Kidney (tissue), 14 donors: ENCODE data around the gene COL11A1. TPM values are rescaled to one million over a fixed set of nuclear protein-coding genes. Genes with fewer than 3 reads are reported as not detected.

Source experiments
- DNase-seq, 5 donors: peaks; one replicate each; pipeline ENCODE4 v3.0.0-alpha.2; 2013 to 2020
- FAIRE-seq: peaks from 2 replicates; lab custom pipeline; 2012; peaks lifted over from hg19 to GRCh38; lab: Jason Lieb, UNC
- H3K27ac ChIP-seq, 2 donors: one replicate each; pipeline ENCODE4 v1.7.0; 2013; ENCODE audit warnings: low read depth in 2 of 2, low read length in 2 of 2, inconsistent platforms in 1 of 2
- H3K27me3 ChIP-seq: one replicate; pipeline ENCODE4 v1.7.1; 2013; ENCODE audit warnings: low read length, inconsistent platforms; ENCODE audit not compliant: control insufficient read depth, insufficient read depth
- H3K36me3 ChIP-seq, 3 donors: one replicate each; pipeline versions ENCODE4 v1.7.0 to v1.7.1; 2013; ENCODE audit warnings: low read length in 3 of 3, control low read depth in 1 of 3, inconsistent platforms in 1 of 3; ENCODE audit not compliant: insufficient read depth in 3 of 3, control insufficient read depth in 2 of 3
- H3K4me1 ChIP-seq, 3 donors: one replicate each; pipeline versions ENCODE4 v1.7.0 to v1.7.1; 2013; ENCODE audit warnings: low read length in 3 of 3, inconsistent platforms in 1 of 3, low read depth in 1 of 3; ENCODE audit not compliant: control insufficient read depth in 2 of 3, insufficient read depth in 2 of 3
- H3K4me3 ChIP-seq, 3 donors: one replicate each; pipeline versions ENCODE4 v1.7.0 to v1.8.1; 2013; ENCODE audit warnings: low read length in 3 of 3, control low read depth in 1 of 3, inconsistent platforms in 1 of 3
- H3K9ac ChIP-seq, 3 donors: one replicate each; pipeline versions ENCODE4 v1.7.0 to v1.7.1; 2013; ENCODE audit warnings: low read length in 3 of 3, control low read depth in 1 of 3, inconsistent platforms in 1 of 3
- H3K9me3 ChIP-seq, 3 donors: one replicate each; pipeline versions ENCODE4 v1.7.0 to v1.7.1; 2013; ENCODE audit warnings: low read length in 3 of 3, control low read depth in 1 of 3, inconsistent platforms in 1 of 3; ENCODE audit not compliant: control insufficient read depth in 2 of 3, insufficient read depth in 1 of 3
- CTCF ChIP-seq: IDR thresholded peaks from 3 replicates; pipeline ENCODE4 v1.5.1; 2012; ENCODE audit warnings: mild to moderate bottlenecking, moderate library complexity, borderline replicate concordance; ENCODE audit not compliant: insufficient read depth; ENCODE audit errors: extremely low read depth
- intact Hi-C: fragments of 100-400 bp; cut with DNase I; formaldehyde crosslinking; loops from one replicate; pipeline ENCODE4 v1.11.1; 2022
- polyA plus RNA-seq: library from polyadenylated mRNA; stranded (reverse); fragments of 350-450 nt; fragmentation: Illumina TruSeq; extraction: RNeasy Lipid Tissue Mini Kit (QIAGEN cat#74804); gene quantifications from one replicate; pipeline ENCODE4 v1.2.3, GENCODE V29; 2014; ENCODE audit warnings: low read depth, low replicate concordance; ENCODE audit not compliant: insufficient read depth
- total RNA-seq: library from RNA; stranded (reverse); fragmentation: NEBNext Ultra II Directional; extraction: Animal tissue kit (Norgen Biotek cat#: 25700); gene quantifications from one replicate; pipeline ENCODE4 v1.2.1, GENCODE V29; 2021
- donor health status: control.
- donor health status: control.
- donor health status: control.
- donor health status: control.
- donor health status: control.
- donor health status: DM: yes; HTN: yes; CAD: no.
- donor health status: Normal renal cell carcinoma (clear cell type).

COL11A1 gene
- total and polyA plus RNA-seq, 2 donors from 2014 or later = 0.35 TPM; not detected in 1

- no peak for DNase-seq
- no peak overlapping the region for H3K27ac ChIP-seq
- no peaks in the 10 kb centered on the region for H3K9me3 ChIP-seq
- H3K9ac ChIP-seq = no peak overlapping the region
- no peak overlapping the region for H3K4me3 ChIP-seq
- no peak for TF ChIP-seq CTCF
- no peaks in the 10 kb centered on the region for H3K4me1 ChIP-seq
- H3K36me3 ChIP-seq = no peaks in the 10 kb centered on the region
- intact Hi-C loops = no loop called here
- no peak for FAIRE-seq
- H3K27me3 ChIP-seq = no peaks in the 10 kb centered on the region
Measured at GRCh38 chr1:103025858-103026409, 82.4 kb downstream of the COL11A1 start.

- TF ChIP-seq CTCF = no peak
- Histone ChIP-seq H3K36me3 (no peaks in the 10 kb centered on the region), H3K9me3 (no peaks in the 10 kb centered on the region), H3K9ac (no peak overlapping the region), H3K4me1 (no peaks in the 10 kb centered on the region), H3K4me3 (no peak overlapping the region), H3K27ac (no peak overlapping the region), H3K27me3 (no peaks in the 10 kb centered on the region)
- intact Hi-C loops = no loop called here
- DNase-seq = no peak
- FAIRE-seq = no peak
Measured at GRCh38 chr1:103024051-103024450, 84.3 kb downstream of the COL11A1 start.

- Histone ChIP-seq H3K27me3 (no peaks in the 10 kb centered on the region), H3K4me3 (no peak overlapping the region), H3K27ac (no peak overlapping the region), H3K9ac (no peak overlapping the region), H3K4me1 (no peaks in the 10 kb centered on the region), H3K36me3 (no peaks in the 10 kb centered on the region), H3K9me3 (no peaks in the 10 kb centered on the region)
- intact Hi-C loops = no loop called here
- TF ChIP-seq CTCF = no peak
- DNase-seq (no peak), FAIRE-seq (no peak)
Measured at GRCh38 chr1:103002005-103002404, 106.3 kb downstream of the COL11A1 start.

GRCh38 chr1:102978874-102979273 is 129.4 kb downstream of the COL11A1 start:
- Histone ChIP-seq H3K9me3 (no peaks in the 10 kb centered on the region), H3K4me3 (no peak overlapping the region), H3K9ac (no peak overlapping the region), H3K4me1 (no peaks in the 10 kb centered on the region), H3K27me3 (no peaks in the 10 kb centered on the region), H3K36me3 (no peaks in the 10 kb centered on the region), H3K27ac (no peak overlapping the region)
- DNase-seq = no peak
- no peak for FAIRE-seq
- TF ChIP-seq CTCF = no peak
- intact Hi-C loops = no loop called here
